Measurements from ENCODE around the gene GRAMD2B.

GRCh38 chr5:126492939-126493338, 69.7 kb downstream of the GRAMD2B start:
- TF ChIP-seq TSHZ1 (tag by site-specific recombination; IDR thresholded peaks at IDR 0.05; ENCODE audit: borderline replicate concordance): no peak
- TF ChIP-seq CTCF (tag by site-specific recombination; IDR thresholded peaks at IDR 0.05): no peak
- no peak for TF ChIP-seq ZNF280D (tag by site-specific recombination; IDR thresholded peaks at IDR 0.05)
- no peak for TF ChIP-seq ZBTB8A (tag by site-specific recombination; IDR thresholded peaks at IDR 0.05)
- no peak for TF ChIP-seq ZNF362 (tag by site-specific recombination; IDR thresholded peaks at IDR 0.05)

Data from HEK293 (cell line).